NCI-H2196 (cell line): ENCODE results near the gene CHAF1B.

Source experiments
- DNase-seq: peaks from one replicate; lab custom pipeline; 2025; ENCODE audit not compliant: unreplicated experiment; lab: John Stamatoyannopoulos, UW

Gene CHAF1B

GRCh38 chr21:36461277-36461917 lies 76.2 kb downstream of the CHAF1B start:
- DNase-seq = no peak

DNA sequence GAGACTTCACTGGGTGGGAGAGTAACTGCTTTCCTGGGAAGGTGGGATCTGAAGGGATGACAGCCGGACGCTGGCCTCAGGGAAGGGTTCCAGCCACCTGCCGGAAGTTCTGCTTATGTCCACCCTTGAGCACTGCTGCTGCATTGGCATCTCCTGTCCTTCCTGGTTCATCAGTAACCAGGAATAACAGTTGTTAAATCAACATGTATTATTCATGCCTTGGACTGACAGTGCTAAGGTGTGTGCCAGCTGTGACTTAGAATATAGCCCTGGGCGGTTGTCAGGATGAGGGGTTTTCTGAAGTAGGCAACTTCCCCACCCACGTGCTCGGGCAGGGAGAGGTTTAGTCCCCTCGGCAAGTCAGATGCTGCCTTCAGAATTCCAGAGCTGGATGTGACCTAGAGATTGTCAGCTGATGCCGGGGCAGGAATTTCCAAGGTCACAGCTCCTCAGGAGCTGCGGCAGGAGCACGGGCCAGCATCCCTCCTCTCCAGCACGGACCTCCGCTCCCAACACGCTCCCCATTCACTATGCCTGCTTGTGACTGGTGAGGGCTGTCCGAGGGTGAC lies 76.8 kb downstream of the CHAF1B start:
- DNase-seq = no peak

- DNase-seq = no peak
These were observed 78.0 kb downstream of the CHAF1B start for GRCh38 chr21:36463204-36463603.

DNA sequence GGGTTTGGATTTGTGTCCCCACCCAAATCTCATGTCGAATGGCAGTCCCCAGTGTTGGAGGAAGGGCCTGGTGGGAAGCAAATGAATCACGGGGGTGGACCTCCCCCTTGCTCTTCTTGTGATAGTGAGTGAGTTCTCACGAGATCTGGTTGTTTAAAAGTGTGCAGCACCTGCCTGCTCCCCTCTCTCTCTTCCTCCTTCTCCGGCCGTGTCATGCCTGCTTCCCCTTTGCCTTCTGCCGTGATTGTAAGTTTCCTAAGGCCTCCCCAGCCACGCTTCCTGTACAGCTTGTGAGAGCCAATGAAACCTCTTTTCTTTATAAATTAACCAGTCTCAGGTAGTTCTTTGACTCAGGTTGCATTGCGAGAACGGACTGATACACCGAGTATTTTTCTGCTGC lies 78.8 kb downstream of the CHAF1B start:
- DNase-seq = no peak

DNA sequence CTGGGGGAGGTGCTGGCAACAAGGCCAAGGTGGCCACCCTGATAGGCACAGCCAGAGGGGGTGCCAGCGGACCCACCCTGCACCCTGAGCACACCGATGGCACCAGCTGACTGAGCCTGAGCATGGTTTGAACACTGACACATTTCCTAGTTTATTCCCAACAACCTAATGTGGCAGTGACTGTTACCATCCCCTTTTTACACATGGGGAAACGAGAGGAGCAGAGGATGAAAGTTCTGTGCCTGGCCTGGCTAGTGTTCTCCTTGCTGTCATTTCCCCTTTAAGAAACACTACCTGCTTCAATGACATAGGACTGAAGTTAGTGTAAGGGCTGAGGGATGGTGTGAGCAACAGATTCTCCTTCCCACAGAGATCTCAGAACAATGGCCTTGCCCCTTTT lies 79.4 kb downstream of the CHAF1B start:
- DNase-seq = no peak

GRCh38 chr21:36465478-36465877 lies 80.3 kb downstream of the CHAF1B start:
- no peak for DNase-seq

DNA sequence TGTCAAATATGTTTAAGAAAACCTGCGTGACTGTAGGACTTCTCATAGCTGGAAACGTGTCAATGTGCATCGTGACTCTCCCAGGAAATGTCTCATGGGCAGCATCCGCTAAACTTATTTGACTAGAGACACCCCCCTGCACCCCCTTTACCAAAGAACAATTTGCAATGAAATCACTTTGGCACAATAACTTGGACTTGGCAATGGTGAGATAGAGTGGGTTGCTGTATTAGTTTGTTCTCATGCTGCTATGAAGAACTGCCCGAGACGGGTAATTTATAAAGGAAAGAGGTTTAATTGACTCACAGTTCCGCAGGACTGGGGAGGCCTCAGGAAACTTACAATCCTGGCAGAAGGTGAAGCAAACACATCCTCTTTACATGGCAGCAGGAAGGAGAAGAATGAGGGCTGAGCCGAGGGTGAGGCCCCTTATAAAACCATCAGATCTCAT lies 80.9 kb downstream of the CHAF1B start:
- DNase-seq = no peak
